A549 treated with CORT108297 at 1 μM for 4 hours (cell line): ENCODE measurements around the gene PRRC2A. TPM values are rescaled to one million over a fixed set of nuclear protein-coding genes. Genes with fewer than 3 reads are reported as not detected.

Source experiments
- total RNA-seq: library from RNA; stranded (reverse); fragments of 200-300 nt; extraction: Qiagen RNA extraction; gene quantifications from 5 replicates; pipeline ENCODE4 v1.2.3, GENCODE V29; 2022

PRRC2A gene
- 69.6 to 93.6 TPM (median 87.5 TPM) in 5 replicates for total RNA-seq

DNA sequence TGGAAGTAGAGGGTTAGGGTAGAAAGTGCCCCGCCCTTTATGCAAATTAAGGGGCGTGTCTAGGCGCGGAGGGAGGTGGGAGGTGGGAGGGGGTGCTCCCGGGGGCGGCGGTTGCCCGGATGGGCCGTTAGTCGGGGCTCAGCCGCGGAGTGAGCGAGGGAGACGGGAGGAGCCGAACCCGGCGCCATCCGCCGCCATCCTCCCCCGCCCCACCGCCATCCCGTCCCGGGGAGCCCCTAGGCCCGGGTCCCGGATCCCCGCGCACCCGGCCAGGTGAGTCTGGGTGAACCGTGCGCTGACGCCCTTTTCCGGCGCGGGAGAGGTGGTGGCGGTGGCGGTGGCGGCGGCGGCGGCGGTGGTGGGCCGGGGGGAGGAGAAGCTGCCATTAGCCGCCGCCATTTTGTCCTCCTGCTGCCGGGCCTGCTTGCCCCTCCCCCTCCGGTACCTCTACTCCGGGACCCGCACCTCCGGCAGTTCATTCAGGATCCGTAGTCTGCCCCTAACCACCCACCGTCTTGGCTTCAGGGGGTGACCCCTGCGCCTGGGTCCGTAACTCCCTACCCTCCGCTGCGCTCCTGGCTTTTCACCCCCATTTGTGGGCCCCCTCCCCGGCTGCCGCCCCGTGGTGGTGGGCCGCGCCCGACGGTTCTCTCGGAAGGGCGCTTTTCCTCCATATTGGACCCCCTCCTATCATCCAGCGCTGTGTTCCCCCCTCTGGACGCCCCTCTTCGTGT, at the start of gene PRRC2A:
Gene PRRC2A, plus strand, starts transcription at position 130 of the 734 bp plus-strand sequence. CDS start 2,075 bp downstream, outside the sequence.

DNA sequence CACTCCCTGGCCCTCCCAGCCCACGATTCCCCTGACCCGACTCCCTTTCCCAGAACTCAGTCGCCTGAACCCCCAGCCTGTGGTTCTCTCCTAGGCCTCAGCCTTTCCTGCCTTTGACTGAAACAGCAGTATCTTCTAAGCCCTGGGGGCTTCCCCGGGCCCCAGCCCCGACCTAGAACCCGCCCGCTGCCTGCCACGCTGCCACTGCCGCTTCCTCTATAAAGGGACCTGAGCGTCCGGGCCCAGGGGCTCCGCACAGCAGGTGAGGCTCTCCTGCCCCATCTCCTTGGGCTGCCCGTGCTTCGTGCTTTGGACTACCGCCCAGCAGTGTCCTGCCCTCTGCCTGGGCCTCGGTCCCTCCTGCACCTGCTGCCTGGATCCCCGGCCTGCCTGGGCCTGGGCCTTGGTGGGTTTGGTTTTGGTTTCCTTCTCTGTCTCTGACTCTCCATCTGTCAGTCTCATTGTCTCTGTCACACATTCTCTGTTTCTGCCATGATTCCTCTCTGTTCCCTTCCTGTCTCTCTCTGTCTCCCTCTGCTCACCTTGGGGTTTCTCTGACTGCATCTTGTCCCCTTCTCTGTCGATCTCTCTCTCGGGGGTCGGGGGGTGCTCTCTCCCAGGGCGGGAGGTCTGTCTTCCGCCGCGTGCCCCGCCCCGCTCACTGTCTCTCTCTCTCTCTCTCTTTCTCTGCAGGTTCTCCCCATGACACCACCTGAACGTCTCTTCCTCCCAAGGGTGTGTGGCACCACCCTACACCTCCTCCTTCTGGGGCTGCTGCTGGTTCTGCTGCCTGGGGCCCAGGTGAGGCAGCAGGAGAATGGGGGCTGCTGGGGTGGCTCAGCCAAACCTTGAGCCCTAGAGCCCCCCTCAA, 48.2 kb upstream of the PRRC2A start, which contains the start of gene LTA:
Gene LTA, plus strand, starts transcription at position 249 of the 871 bp plus-strand sequence. Its CDS starts 454 bp downstream, at position 703.

DNA sequence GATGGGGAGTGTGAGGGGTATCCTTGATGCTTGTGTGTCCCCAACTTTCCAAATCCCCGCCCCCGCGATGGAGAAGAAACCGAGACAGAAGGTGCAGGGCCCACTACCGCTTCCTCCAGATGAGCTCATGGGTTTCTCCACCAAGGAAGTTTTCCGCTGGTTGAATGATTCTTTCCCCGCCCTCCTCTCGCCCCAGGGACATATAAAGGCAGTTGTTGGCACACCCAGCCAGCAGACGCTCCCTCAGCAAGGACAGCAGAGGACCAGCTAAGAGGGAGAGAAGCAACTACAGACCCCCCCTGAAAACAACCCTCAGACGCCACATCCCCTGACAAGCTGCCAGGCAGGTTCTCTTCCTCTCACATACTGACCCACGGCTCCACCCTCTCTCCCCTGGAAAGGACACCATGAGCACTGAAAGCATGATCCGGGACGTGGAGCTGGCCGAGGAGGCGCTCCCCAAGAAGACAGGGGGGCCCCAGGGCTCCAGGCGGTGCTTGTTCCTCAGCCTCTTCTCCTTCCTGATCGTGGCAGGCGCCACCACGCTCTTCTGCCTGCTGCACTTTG, 45.1 kb upstream of the PRRC2A start, which contains the start of gene TNF:
Gene TNF, plus strand, starts transcription at position 231 of the 567 bp plus-strand sequence. Its CDS starts 177 bp downstream, at position 408.

DNA sequence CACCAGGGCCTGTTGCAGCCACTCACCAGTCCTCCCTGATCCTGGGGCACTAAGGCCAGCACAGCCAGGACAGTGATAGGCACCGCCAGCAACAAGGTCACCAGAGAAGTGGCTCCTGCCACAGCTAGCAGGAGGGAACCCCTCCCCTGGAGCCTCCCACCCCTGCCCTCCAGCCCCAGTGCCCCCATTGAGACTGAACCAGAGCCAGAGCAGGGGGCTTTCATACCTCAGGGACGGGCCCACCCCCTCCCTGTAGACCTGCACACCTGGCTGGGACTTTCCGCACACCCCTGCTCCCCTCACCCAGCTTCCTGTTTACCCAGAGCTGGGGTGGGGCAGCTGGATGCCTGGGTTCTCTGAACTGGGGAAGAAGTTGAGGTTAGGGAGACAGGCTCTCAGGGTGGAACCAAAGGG, 38.3 kb upstream of the PRRC2A start, which contains the start of gene LTB:
Gene LTB, minus strand, starts transcription at position 195 of the 414 bp plus-strand sequence. Its CDS starts 7 bp downstream, at position 188.

DNA sequence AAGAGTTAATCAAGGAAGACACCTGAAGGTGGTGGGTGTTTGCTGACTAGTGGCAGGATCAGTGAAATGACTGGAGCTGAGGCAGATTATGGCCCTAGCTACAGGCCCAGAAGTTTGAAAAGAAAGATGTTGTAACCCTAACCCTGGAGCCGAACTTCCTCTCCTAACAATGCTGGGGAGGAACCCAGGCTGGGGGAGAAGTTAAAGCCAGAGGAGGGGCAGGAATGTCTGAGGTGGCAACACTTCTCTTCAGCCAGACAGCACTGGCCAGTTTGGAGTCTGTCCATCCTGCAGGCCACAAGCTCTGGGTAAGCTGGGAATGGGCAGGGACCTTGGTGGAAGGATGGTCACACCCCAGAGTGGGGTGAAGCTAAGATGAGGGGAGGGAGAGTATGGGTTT, 34.5 kb upstream of the PRRC2A start, which contains the start of gene LST1:
Gene LST1, plus strand, starts transcription at position 270 of the 400 bp plus-strand sequence. CDS start 1,023 bp downstream, outside the sequence.

GRCh38 chr6:31614684-31615578, 5.6 kb upstream of the PRRC2A start, which contains the start of gene AIF1:
AIF1 (plus strand) TSS chr6:31615234; CDS start chr6:31615330, 96 bp downstream.

GRCh38 chr6:31655349-31656237, 35.1 kb downstream of the PRRC2A start, which contains the start of gene APOM:
APOM (plus strand) TSS chr6:31655894; CDS start chr6:31655967, 73 bp downstream.

DNA sequence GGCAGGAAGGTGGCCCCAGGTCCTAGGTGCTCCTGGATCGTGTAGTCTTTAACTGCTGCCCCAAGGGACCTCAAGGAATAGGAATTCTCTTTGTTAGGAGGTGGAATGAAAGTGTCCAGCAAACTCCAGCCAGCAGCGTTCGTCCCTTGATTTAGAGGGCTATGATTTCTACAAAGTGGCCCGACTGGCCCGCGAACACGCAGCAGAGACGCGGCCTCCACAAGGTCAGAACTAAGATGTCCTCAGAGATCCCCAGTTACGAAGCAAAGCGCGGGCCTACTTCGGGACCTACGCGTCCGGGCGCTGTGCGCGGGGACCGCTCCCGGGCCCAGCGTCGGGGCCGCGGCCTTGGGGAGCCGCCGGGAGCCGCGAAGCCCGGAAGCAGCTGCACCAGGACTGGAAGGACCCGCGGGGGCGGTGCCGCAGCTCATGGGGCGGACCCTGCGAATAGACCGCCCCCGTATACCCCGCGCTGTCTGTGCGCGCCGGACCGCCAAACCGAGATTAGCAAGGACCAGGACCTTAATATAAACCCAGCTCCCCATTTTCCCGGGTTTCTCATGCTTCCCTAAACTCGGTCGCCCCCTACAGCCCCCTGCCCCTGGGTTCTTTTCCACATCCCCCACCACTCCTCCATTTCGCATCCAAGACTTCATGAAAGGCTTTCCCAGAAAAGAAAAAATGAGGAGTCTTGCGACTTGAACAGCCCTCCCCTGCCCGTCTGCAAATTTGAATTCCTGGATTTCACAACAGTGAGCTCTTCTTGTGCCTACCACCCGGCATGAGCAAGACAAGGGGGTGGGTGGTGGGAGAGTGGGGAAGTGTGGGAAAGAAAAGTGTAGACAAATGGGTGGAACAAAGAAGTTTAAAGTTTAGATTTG, 40.1 kb downstream of the PRRC2A start, which contains the start of gene C6orf47:
Gene C6orf47, minus strand, starts transcription at position 398 of the 881 bp plus-strand sequence. CDS start 831 bp downstream, outside the sequence.

GRCh38 chr6:31664790-31665500, 44.4 kb downstream of the PRRC2A start, which contains the start of gene GPANK1:
GPANK1 (minus strand) TSS chr6:31664997; CDS start chr6:31664478, 519 bp downstream.

DNA sequence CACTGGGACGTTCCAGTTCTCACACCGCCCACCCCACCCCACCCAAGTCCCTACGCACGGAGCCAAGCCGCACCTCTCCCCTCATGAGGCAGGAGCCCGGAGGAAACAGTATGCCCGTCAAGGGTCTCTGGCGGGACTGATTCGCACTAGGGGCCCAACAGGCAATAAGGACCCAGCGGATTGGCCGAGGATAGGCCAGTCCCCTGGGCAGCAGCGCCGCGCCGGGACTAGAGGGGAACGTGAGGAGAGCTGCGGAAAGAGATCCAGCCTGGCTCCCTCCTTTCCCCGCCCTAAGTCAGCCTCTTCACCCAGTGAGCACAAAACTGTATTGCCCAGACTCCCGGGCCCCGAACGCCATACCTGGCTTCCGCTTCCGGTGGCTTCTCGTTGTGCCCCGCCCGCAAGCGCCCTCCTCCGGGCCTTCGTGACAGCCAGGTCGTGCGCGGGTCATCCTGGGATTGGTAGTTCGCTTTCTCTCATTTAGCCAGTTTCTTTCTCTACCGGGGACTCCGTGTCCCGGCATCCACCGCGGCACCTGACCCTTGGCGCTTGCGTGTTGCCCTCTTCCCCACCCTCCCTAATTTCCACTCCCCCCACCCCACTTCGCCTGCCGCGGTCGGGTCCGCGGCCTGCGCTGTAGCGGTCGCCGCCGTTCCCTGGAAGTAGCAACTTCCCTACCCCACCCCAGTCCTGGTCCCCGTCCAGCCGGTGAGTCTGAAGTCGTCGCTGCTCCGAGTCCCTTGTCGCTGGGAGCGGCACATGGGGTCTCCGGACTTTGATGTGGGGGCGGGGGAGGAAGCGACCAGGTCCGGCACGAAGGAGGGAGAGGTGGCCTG, 45.2 kb downstream of the PRRC2A start, which contains the start of gene CSNK2B:
Gene CSNK2B, plus strand, starts transcription at position 580 of the 836 bp plus-strand sequence. CDS start 752 bp downstream, outside the sequence.

DNA sequence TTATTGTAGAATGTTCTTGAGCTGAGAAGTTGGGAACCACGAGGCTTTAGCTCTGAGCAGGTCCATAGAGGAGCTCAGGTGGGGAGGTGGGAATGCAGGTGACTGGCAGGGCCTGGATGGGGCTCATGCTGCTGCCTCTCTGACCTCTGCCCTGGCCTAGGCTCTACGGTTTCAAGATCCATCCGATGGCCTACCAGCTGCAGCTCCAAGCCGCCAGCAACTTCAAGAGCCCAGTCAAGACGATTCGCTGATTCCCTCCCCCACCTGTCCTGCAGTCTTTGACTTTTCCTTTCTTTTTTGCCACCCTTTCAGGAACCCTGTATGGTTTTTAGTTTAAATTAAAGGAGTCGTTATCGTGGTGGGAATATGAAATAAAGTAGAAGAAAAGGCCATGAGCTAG, 49.2 kb downstream of the PRRC2A start, which contains the start of gene LY6G5B:
Gene LY6G5B, plus strand, starts transcription at position 301 of the 400 bp plus-strand sequence. CDS start 975 bp downstream, outside the sequence.

GRCh38 chr6:31680226-31681134, 60.0 kb downstream of the PRRC2A start, which contains the start of gene LY6G5C:
LY6G5C (minus strand) TSS chr6:31681067; CDS start chr6:31680373, 694 bp downstream.

